Stimulated activated CD4-positive, alpha-beta T cell treated with anti-CD3 and anti-CD28 coated beads, Interleukin-12 subunit alpha, Interleukin-12 subunit beta, amount 100 ng/mL, for 24 hours (primary cell): ENCODE measurements around the gene TTC28.
"Not testable (repeated sequence)": the region's sequence is repeated elsewhere in the genome, so short reads cannot be mapped to it uniquely, and the experiment has no call there.

ENCODE experiments used
- DNase-seq, 2 experiments: peaks; one replicate each; pipeline ENCODE4 v3.0.0-alpha.2; 2020; ENCODE audit warnings: low read depth in 2 of 2

TTC28 gene

DNA sequence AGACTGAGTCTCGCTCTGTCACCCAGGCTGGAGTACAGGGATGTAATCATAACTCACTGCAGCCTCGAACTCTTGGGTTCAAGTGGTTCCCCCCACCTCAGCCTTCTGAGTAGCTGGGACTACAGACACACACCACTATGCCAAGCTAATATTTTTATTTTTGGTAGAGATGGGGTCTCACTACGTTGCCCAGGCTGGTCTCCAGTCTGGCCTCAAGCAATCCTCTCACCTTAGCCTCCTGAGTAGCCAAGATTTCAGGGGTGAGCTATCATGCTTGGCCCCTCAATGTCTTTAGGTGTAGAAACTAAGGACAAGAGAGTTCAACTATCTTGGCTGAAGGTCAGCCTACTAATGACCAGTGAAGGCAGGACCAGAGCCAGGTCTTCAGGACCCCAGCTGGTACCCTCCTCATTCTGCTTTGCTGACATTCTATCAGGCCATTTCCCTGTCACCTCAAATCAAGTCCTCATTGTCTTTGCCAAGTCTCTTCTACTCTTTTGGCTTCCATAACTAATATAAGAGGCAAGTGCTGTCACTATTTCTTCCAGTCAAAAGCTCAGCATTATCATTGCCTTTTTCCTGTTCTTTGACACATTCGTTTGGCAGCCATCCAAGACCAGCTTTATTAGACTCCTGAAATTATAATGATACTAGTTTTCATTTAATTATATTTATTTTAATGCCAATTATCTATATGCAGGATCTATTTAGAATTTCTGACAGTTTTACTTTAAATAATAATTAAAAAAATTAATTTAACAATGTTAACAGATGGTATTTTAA lies 496.4 kb downstream of the TTC28 start:
- DNase-seq, result no peak

- no peak for DNase-seq
Observed at GRCh38 chr22:28180804-28181731, 498.6 kb downstream of the TTC28 start.

DNA sequence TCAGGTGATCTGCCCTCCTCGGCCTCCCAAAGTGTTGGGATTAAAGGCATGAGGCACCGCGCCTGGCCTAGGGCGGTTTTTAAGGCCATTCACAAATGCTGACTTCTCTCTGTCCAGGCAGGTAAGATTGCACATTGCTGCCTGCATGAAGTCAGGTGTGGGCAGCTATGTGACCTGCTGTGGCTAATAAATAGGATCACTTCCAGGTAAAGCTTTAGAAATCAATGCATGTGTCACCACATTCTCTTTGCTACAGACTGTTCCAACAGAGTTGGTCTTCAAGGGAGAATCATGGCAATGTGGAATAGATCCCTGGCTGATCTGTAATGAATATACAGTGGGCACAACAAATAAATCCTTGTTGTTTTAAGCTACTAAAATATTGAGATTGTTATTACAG lies 500.2 kb downstream of the TTC28 start:
- DNase-seq, result no peak

- no peak for DNase-seq
Observed at GRCh38 chr22:28175730-28176492, 503.7 kb downstream of the TTC28 start.

DNA sequence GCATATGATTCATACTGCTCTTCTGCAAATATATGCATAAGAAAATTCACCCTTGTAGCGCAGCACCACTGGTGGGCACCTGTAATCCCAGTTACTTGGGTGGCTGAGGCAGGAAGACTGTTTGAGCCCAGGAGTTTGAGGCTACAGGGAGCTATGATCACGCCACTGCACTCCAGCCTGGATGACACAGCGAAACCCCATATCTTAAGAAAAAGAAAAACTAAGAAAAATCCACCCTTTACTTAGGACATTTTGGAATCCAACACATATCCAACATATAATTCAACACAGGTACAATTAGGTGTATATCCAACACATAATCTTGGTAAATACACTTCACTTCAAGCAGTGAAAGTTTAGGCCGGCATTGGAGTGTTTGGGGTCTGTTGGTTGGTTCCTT lies 505.1 kb downstream of the TTC28 start:
- DNase-seq, result no peak

GRCh38 chr22:28172892-28173670 lies 506.6 kb downstream of the TTC28 start:
- no peak for DNase-seq

DNA sequence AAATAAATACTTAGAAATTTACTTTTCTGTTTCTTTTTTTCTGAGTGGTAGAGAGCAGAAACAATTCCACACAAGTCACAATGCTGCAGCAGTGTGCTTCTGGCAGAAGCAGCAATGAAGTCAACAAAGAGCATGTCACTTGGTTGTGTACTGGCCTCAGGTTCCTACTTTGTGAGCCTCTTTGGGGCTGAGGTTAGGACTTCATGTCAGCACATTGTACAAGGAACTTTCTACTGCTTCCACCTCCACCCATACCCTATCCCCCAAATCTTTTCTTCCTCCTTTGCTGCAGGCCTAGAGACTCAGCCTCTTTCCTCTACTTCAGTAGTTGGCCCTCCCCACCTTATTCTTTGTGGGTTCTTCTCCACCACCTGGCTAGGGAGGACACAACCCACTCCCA lies 507.9 kb downstream of the TTC28 start:
- DNase-seq, result no peak

DNA sequence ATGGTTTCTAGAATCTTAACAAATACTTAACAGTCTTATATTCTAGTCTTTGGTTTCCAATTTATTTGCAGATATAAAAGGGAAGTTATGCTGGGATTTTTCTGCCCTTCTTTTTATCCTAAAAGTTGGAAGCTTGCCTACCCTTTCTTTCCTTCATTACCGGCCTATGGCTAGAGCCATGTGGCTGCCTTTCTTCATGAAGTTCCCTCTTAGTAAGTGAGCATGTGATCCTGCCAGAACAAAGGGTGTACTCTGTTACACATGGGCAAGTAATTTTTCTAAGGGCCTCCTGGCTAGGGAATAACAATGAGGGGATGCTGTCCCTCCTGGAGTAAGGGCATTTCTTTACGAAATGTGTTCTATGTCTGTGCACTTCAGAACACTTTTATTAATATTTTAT lies 508.5 kb downstream of the TTC28 start:
- no peak for DNase-seq

DNA sequence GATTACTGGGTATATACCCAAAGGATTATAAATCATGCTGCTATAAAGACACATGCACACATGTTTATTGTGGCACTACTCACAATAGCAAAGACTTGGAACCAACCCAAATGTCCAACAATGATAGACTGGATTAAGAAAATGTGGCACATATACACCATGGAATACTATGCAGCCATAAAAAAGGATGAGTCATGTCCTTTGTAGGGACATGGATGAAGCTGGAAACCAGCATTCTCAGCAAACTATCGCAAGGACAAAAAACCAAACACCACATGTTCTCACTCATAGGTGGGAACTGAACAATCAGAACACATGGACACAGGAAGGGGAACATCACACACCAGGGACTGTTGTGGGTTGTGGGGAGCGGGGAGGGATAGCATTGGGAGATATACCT lies 510.3 kb downstream of the TTC28 start:
- DNase-seq, result not testable (repeated sequence)

GRCh38 chr22:28155808-28156207 lies 523.8 kb downstream of the TTC28 start:
- no peak for DNase-seq

DNA sequence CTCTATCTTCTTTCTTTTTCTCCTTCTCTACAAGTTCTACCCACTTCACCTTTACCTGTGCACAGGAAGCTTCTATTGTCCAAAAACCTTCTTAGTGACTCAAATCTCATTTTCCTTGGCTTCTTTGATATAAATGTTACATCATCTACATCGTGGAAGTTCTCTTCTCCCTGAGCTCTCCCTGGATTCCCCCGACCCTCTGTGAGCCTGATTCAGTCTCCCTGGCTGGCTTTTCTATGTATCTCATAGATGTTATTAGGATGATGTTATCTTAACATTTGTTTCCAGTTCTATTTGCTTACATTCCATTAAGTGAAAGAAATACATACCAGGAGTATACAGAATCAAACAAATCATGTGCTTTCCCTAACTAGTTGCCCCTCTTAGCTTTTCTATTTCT lies 524.8 kb downstream of the TTC28 start:
- no peak for DNase-seq

DNA sequence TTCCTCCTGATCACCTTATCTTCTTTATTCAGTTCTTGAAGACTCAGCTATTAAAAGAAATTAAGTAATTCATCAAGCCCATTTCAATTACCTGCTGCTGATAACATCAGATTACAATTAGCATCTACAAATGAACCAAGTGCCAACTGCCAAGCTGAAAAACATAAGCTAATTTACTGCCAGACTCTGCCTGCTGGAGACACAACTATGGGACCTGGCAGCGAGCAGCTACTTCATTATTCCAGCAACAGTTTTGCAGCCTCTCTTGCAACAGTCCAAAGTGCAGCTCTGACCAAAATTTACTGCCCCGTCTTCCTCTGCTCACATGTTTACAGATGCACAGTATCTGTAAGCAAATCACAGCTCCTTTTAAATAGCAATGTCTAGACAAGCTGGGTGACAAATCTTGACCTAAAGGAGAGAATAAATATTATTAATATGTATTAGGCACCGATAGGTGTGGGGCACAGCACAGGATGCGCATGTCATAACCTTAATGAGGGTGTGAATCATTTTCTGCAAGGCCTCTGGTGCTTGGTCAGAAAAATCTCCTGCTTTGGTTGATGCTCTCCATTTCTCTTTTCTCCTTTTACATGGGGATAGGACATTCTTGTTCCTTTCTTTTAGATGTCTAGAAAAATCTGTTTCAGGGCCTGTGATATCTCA lies 528.4 kb downstream of the TTC28 start:
- no peak for DNase-seq

- no peak for DNase-seq
Observed at GRCh38 chr22:28148816-28149465, 530.7 kb downstream of the TTC28 start.

DNA sequence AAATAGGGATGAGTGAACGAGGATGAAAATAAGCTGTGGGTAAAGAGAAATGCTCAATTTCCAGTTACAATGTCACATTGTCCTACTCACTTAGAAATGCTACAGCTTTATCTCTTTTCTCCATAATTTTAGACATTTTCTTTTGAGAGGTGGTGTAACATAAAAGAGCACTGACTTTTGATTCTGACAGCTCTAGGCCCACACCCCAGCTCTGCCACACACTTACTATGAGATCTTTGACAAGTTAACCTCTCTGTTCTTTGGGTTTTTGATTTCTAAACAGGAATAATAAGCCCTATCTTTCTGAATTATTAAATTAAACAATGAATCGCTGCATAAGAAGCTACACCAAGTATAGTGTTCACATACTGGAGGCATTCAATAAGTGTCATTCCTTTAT lies 532.2 kb downstream of the TTC28 start:
- DNase-seq, result no peak

GRCh38 chr22:28146401-28147314 lies 533.0 kb downstream of the TTC28 start:
- no peak for DNase-seq

- DNase-seq, result no peak
Observed at GRCh38 chr22:28143961-28144745, 535.5 kb downstream of the TTC28 start.

- DNase-seq, result no peak
Observed at GRCh38 chr22:28143241-28143865, 536.3 kb downstream of the TTC28 start.
